ENCODE results near the gene NACC2.
A peak's percentile ranks its signal among the peaks of the same experiment; 100 is the strongest.

NACC2 gene

GRCh38 chr9:136007934-136008692 lies 87.0 kb downstream of the NACC2 start:
- DNase-seq, result no peak

GRCh38 chr9:136007276-136007933 lies 87.7 kb downstream of the NACC2 start:
- DNase-seq, result no peak

- no peak for DNase-seq
These were observed 88.9 kb downstream of the NACC2 start for GRCh38 chr9:136006169-136006568.

- no peak for DNase-seq
These were observed 90.4 kb downstream of the NACC2 start for GRCh38 chr9:136004712-136005111.

GRCh38 chr9:136004219-136004618 lies 90.9 kb downstream of the NACC2 start:
- no peak for DNase-seq

GRCh38 chr9:136003411-136004218 lies 91.5 kb downstream of the NACC2 start:
- no peak for DNase-seq

GRCh38 chr9:136002881-136003280 lies 92.2 kb downstream of the NACC2 start:
- no peak for DNase-seq

- no peak for DNase-seq
These were observed 92.9 kb downstream of the NACC2 start for GRCh38 chr9:136002215-136002614.

- DNase-seq, result no peak
These were observed 93.9 kb downstream of the NACC2 start for GRCh38 chr9:136001231-136001630.

GRCh38 chr9:135998410-135999071 lies 96.5 kb downstream of the NACC2 start:
- DNase-seq, result no peak

GRCh38 chr9:135998016-135998380 lies 97.1 kb downstream of the NACC2 start:
- no peak for DNase-seq

- DNase-seq, result no peak
These were observed 97.7 kb downstream of the NACC2 start for GRCh38 chr9:135997090-135998015.

GRCh38 chr9:135995816-135996215 lies 99.3 kb downstream of the NACC2 start:
- no peak for DNase-seq

- DNase-seq, result no peak
These were observed 100.4 kb downstream of the NACC2 start for GRCh38 chr9:135994501-135995192.

- no peak for DNase-seq
These were observed 101.2 kb downstream of the NACC2 start for GRCh38 chr9:135993765-135994500.

- DNase-seq, result no peak
These were observed 101.7 kb downstream of the NACC2 start for GRCh38 chr9:135993409-135993742.

GRCh38 chr9:135992486-135993408 lies 102.3 kb downstream of the NACC2 start:
- peak; percentile 92 for DNase-seq

- no peak for DNase-seq
These were observed 103.3 kb downstream of the NACC2 start for GRCh38 chr9:135991771-135992170.
